DMS153 treated with DMSO at 0.1 percent for 48 hours (cell line): ENCODE measurements around the gene ULBP1.
"Not testable (repeated sequence)": the region's sequence is repeated elsewhere in the genome, so short reads cannot be mapped to it uniquely, and the experiment has no call there.

Experiments
- DNase-seq: peaks from one replicate; lab custom pipeline; 2025; ENCODE audit not compliant: unreplicated experiment; lab: John Stamatoyannopoulos, UW

The ULBP1 gene

DNA sequence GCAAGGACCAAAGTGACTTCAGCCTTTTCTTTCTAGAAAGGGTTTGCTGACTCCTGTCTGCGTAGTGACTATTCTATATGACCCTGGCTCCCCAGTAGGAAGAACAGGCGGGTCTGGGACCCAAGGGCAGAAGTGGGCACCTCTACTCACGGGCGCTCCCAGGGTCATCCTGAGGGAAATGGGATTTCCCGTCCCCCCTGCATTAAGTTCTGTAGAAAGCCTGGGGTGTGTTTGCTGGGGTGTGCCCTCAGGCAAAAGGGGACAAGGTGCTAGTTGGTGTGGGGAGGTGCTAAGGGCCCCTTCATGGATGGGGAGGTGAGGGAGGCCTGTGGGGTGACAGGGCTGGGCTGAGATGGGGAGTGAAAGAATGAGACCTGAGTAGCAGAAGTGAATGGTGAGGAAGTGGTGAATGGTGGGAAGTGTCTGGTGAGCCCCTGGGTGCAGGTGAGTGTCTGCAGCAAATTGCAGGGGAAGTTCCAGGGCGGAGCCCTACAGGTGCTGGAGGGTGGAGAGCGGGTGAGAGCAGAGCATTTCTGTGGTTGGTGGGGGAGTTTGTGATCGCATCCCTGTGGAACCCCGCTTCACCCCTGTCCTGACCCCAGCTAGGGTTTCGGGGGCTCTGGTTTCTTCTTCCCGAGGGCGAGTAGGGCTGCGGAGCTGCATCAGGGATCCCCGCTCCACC is 40.5 kb downstream of the ULBP1 start:
- DNase-seq = no peak

DNA sequence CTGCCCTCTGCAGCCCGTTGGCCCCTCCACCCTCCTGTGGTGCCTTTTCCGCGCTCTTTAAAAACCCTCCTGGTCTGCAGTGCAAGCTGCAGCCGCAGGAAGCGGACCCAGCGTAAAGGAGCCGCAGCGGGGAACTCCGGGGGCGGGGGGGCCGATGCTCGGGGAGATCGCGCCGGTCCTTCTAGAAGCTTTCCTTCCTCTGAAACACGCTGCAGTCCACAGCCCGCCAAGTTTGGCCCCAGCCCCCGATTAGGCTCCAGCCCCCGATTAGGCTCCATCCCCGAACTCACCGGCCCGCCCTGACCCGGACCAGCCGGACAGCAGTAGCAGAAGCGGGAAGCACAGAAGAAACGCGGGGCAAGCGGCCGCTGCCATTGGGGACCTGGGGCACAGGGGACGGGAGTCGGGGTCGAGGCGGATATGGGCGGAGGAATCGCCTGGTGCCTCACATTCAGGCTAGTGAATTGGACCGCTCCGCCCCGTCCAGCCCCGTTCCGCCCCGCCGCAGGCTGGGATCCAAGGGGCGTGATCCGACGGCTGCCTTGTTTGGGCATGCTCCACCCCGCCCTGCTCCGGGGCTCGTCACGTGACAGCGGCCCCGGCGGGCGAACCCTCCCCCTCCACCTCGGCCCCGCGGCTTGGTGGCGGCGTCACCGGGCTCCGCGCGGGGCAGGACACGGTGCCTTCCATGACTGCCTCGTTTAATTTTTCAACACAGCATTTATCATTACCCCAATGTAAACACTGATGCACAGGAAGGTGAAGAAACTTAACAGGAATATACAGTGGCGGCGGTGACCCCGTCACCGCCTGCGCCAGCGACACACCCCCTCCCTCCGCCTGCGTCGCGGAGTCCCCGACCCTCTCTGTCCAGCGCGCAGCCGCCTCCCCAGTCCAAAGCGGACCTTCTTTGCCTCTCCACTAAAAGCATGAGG is 41.3 kb downstream of the ULBP1 start:
- DNase-seq = peak; percentile 60

DNA sequence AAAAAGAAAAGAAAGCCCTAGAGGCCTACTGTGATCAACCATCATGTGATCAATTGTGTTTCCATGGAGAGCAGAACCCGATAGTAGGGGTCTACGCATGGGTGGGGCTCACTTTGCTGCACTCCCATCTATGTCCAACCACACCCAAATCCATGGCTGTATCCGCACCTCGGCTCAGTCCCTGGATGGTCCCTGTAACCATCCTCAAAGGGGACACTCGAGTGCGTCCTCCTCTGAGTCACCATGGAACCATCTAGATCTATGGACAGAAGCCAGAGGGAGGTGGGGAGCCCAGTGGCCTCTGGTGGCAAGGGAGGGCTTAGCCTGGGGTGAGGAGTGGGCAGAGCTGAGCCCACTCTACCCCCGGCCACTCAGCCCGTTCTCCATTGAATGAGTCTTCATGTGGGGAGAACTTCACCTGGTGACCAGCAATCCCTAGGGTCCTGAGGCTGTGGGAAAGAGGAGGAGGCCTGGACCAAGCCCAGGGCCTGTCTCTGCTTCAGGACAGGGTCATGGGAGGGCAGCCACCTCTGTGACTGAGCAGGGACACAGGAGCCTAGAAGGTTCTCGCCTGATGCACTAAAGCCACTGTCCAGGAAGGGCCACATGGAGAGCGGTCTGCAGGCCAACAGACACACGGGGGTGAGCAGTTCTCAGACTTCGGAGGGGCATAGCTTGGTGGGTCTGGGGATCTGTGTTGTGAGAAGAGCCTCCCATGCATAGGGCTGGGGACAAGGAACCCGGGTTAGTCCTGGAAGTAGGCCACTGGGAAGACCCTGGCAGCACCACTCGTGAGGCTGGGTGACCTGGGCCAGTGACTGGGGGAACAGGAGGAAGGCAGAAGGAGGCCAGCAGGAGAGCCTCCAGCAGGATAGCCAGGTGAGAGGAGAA is 42.3 kb downstream of the ULBP1 start:
- no peak for DNase-seq

DNA sequence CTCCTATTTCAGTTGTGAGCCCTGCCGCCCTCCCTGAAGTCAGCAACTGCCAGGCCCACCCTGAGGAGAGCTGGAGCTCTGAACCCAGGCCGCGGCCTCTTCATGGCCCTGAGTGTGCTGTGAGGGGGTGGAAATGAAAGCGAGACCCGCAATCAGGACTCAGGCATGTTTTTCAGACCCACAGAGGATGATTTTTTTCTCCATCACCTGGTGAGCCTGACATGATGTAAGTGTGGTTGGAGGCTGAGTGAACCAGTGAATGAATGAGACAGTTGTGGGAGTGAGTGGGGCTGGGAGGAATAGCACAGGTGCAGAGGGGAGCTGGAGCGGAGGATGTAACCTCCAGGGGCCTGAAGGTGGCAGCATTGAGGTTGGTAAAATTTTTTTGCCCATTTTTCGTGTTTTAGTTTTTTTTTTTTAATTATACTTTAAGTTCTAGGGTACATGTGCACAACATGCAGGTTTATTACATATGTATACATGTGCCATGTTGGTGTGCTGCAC is 43.3 kb downstream of the ULBP1 start:
- no peak for DNase-seq

DNA sequence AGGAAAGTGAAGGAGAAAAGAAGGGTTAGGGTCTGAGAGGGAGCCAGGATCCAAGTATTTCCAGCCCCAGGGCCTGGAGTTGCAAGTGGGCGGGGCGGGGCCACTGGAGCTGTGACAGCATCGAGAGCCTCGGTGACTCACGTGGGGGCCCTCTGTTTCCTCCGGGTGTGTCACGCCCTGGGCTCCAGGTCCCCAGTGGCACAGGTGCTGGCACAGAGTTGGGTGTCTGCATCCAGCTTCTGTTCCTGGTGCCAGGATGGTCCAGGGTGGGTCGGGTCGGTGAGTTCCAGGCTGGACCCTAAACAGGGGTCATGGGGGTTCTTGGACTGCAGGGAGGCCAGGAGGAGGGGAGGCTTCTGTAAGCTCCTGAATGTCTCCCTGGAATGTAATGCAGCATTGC is 44.8 kb downstream of the ULBP1 start:
- no peak for DNase-seq

GRCh38 chr6:150012846-150013784 is 49.4 kb downstream of the ULBP1 start:
- DNase-seq = not testable (repeated sequence)

DNA sequence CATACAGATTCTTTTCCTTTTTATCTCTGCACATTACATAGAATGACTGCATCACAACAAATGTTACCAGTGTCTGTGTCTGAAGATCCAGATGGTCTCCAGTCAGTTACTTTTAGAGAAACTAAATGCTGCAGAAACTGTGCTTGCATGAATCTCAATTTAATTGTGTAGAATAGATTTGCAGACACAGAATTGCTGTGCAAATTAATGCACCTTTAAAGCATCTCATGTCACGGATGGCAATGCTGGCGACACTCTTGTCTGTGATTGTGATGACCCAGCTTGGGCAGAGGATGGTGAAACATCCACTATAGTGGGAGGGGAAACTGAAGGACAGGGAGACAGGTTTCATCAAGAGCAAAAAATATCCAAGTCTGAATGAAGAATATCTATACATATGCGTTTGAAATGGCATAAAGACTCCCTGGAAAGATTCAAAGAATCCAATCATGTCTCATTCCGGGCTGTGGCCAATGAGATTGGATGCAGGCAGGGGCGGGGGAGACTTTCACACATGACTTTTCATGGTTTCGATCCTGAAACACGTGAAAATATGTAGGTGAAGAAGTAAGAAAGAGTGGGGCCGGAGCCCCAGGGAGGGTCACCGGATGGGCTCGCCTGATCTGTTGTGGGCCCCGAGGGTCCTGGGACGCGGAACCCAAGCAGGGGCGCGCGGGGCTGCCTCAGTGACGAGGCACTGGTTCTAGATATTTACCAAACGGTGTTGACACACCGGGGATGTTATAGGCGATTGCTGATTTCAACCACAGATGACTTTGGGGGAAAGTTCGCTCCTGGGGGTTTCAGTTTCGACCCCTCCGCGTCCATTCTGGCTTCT is 50.3 kb downstream of the ULBP1 start:
- not testable (repeated sequence) for DNase-seq

GRCh38 chr6:150014623-150015280 is 51.0 kb downstream of the ULBP1 start:
- not testable (repeated sequence) for DNase-seq

- not testable (repeated sequence) for DNase-seq
These were observed 51.7 kb downstream of the ULBP1 start for GRCh38 chr6:150015281-150016001.

GRCh38 chr6:150016324-150017185 is 52.8 kb downstream of the ULBP1 start:
- DNase-seq = peak; percentile 56

DNA sequence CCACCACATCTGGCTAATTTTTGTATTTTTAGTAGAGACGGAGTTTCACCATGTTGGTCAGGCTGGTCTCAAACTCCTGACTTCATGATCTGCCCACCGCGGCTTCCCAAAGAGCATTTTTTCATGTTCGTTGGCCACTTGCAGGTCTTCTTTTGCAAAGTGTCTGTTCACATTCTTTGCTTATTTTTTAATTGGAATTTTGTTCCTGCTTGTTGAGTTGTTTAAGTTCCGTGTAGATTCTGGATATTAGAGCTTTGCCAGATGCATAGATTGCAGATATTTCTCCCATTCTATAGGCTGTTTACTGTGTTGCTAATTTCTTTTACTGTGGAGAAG is 53.4 kb downstream of the ULBP1 start:
- not testable (repeated sequence) for DNase-seq

DNA sequence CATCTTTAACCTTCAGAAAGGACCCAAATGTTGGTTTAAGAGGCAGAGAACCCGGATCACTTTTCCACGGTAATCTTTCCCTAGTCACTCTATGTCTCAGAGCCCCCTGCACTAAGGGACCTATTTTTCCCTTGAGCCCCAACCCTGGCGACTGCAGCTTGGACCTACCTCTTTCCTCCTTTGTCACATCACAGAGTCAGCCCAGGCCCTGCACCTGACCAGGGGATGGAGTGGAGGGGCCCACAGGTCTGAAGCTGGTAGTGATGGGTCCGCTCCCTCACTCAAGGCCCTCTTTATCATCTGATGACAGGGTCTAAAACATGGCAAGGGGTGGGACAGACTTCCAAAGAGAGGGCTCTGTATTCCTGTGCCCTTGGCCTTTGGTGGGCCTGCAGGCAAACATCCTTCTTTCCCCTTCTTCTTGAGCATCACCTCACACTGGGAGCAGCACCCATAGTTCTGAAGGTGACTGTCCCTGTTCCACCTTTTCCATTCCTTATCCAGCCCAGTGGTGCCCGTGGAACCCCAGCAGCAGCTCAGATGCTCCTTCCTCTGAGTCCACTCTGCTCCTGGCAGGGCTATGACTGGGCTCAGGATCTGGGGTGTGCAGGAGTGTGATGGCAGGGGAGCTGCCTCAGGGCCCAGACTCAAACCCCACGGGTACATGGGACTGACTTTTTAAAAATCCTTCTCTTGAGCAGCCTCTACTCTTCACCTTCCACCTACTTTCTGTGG is 55.3 kb downstream of the ULBP1 start:
- DNase-seq = no peak

DNA sequence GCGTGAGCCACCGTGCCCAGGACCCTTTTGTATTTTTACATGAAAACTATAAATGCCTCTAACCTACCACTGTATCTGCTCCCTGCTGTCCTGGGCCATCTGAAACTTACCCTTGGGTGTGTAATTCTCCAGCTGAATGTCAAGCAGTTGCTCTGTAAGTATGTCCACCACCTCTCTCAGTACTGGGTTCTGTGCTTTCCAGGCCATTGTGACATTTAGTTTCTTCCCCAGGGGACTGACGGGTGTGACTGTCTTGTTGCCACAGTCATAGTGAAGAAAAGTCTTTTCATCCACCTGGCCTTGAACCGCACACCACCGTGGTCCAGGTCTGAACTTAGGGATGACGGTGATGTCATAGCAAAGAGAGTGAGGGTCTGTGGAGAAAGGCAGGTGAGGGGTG is 58.1 kb downstream of the ULBP1 start:
- not testable (repeated sequence) for DNase-seq
